SK-N-SH treated with all-trans-retinoic acid at 6 μM for 48 hours (cell line): ENCODE data around the gene SH3RF1.

Source experiments
- ATAC-seq: fragments of 200-7000 bp; cut with Tn5 transposase; 3 replicates; pipeline ENCODE4 v1.9.1; 2020; ENCODE audit warnings: mild to moderate bottlenecking, moderate library complexity
- BACH2 ChIP-seq: fragments of 250-450 bp; sonication (Bioruptor Pico); IDR thresholded peaks from 2 replicates; pipeline ENCODE4 v1.9.0; 2021; ENCODE audit warnings: mild to moderate bottlenecking, borderline replicate concordance
- CSDC2 ChIP-seq: fragments of 250-450 bp; sonication (Bioruptor Pico); IDR thresholded peaks from 2 replicates; pipeline ENCODE4 v1.5.0; 2020; ENCODE audit warnings: mild to moderate bottlenecking, moderate library complexity
- ESRRG ChIP-seq: fragments of 250-450 bp; sonication (Bioruptor Pico); IDR thresholded peaks from 2 replicates; pipeline ENCODE4 v1.6.1; 2021; ENCODE audit warnings: mild to moderate bottlenecking
- ISL1 ChIP-seq: fragments of 250-450 bp; sonication (Bioruptor Pico); IDR thresholded peaks from 2 replicates; pipeline ENCODE4 v2.1.2; 2022; ENCODE audit warnings: mild to moderate bottlenecking, moderate library complexity
- PPARA ChIP-seq: fragments of 250-450 bp; sonication (Bioruptor Pico); IDR thresholded peaks from 2 replicates; pipeline ENCODE4 v1.5.0; 2020; ENCODE audit warnings: mild to moderate bottlenecking, borderline replicate concordance
- RARB ChIP-seq: fragments of 250-450 bp; sonication (Bioruptor Pico); IDR thresholded peaks from 2 replicates; pipeline ENCODE4 v1.8.0; 2021; ENCODE audit warnings: mild to moderate bottlenecking, moderate library complexity
- SNAI2 ChIP-seq: fragments of 250-450 bp; sonication (Bioruptor Pico); IDR thresholded peaks from 2 replicates; pipeline ENCODE4 v1.5.0; 2020; ENCODE audit warnings: mild to moderate bottlenecking, moderate library complexity
- TCF4 ChIP-seq: fragments of 250-450 bp; sonication (Bioruptor Pico); IDR thresholded peaks from 2 replicates; pipeline ENCODE4 v1.8.0; 2021; ENCODE audit warnings: mild to moderate bottlenecking, moderate library complexity, borderline replicate concordance
- TOX ChIP-seq: fragments of 250-450 bp; sonication (Bioruptor Pico); IDR thresholded peaks from 2 replicates; pipeline ENCODE4 v1.8.0; 2021; ENCODE audit warnings: mild to moderate bottlenecking, moderate library complexity, borderline replicate concordance
- ZFP3 ChIP-seq: fragments of 250-450 bp; sonication (Bioruptor Pico); IDR thresholded peaks from 2 replicates; pipeline ENCODE4 v1.5.0; 2020; ENCODE audit warnings: mild to moderate bottlenecking, moderate library complexity
- ZFP30 ChIP-seq: fragments of 450-650 bp; formaldehyde crosslinking; IDR thresholded peaks from 2 replicates; pipeline ENCODE4 v1.5.0; 2022; ENCODE audit warnings: mild to moderate bottlenecking, moderate library complexity
- ZNF565 ChIP-seq: fragments of 450-650 bp; formaldehyde crosslinking; conservative IDR thresholded peaks from 2 replicates; pipeline ENCODE4 v1.5.0; 2020; ENCODE audit warnings: low read depth, mild to moderate bottlenecking, moderate library complexity
- ZNF70 ChIP-seq: fragments of 450-650 bp; formaldehyde crosslinking; IDR thresholded peaks from 2 replicates; pipeline ENCODE4 v1.5.0; 2020; ENCODE audit warnings: mild to moderate bottlenecking, moderate library complexity
- ZNF8 ChIP-seq: fragments of 450-650 bp; formaldehyde crosslinking; IDR thresholded peaks from 2 replicates; pipeline ENCODE4 v1.5.0; 2020; ENCODE audit warnings: mild to moderate bottlenecking, moderate library complexity
- TF ChIP-seq, protein P1 (sequence below): fragments of 250-450 bp; sonication (Bioruptor Pico); IDR thresholded peaks from 2 replicates; pipeline ENCODE4 v1.5.1; 2020; ENCODE audit warnings: low read depth, mild to moderate bottlenecking, moderate library complexity
- TF ChIP-seq, protein P2 (sequence below): fragments of 250-450 bp; sonication (Bioruptor Pico); IDR thresholded peaks from 2 replicates; pipeline ENCODE4 v1.8.0; 2020; ENCODE audit warnings: mild to moderate bottlenecking, moderate library complexity, borderline replicate concordance
- TF ChIP-seq, protein P3 (sequence below): fragments of 250-450 bp; sonication (Bioruptor Pico); IDR thresholded peaks from 2 replicates; pipeline ENCODE4 v1.5.1; 2021; ENCODE audit warnings: mild to moderate bottlenecking, moderate library complexity
- TF ChIP-seq, protein P4 (sequence below): fragments of 250-450 bp; sonication (Bioruptor Pico); IDR thresholded peaks from 2 replicates; pipeline ENCODE4 v1.8.0; 2021; ENCODE audit warnings: low read depth, mild to moderate bottlenecking, moderate library complexity, borderline replicate concordance

Gene SH3RF1

DNA sequence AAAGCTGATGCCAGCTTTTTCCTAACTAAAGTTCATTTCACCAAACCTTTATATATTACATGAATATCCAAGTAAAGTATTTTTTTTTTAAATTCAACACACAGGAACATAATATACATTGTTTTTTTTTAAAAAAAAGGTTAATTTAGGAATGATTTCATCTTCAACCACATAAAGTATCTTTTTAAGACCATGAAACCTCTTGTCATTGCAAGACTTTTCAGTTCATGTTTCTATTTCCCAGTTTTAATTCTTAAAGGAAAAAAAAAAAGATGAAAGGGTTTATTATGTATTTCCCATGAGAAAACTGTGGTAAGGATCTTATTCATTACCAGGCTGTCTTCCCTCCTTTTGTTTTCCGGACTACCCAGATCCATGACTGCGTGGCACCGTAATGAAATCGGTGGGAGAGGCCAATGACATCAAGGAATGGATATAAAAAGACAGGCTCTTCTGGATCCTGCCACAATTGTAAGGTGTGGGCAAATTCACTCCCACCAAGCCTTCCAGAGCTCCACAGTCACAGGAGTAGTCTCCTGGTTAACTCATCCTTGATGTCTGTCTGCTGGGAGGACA lies 176.0 kb downstream of the SH3RF1 start:
- no peak for TF ChIP-seq BACH2 (CRISPR knock-in tag)
- no peak for ATAC-seq

DNA sequence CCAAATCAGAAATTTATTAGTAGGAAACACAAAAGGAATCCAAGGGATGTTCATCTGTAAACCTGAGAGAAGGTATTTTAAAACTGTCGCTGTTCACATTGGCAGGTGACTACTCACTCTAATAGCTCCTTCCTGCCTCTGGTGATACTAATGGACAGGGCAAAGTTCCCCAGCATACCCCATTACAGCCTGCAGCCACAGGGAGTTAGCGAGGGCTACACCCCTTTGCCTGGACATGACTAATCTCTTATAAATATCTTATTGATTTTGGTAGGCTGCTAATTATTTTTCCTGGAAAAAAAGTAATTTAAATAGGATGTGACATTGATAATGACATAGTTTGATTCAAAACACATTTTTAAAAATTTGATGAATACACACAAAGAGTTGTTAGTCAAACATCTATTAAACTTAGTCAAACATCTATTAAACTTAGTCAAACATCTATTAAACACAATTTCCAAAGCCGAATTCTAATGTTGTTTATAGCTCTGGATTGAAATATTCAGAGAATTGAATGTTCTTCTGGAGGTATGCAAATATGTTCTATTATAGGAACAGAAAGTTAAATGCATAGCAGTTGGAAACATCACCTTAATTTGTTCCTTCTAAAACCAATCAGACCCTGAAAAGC lies 177.8 kb downstream of the SH3RF1 start:
- ATAC-seq: no peak
- TF ChIP-seq, protein P1, sequence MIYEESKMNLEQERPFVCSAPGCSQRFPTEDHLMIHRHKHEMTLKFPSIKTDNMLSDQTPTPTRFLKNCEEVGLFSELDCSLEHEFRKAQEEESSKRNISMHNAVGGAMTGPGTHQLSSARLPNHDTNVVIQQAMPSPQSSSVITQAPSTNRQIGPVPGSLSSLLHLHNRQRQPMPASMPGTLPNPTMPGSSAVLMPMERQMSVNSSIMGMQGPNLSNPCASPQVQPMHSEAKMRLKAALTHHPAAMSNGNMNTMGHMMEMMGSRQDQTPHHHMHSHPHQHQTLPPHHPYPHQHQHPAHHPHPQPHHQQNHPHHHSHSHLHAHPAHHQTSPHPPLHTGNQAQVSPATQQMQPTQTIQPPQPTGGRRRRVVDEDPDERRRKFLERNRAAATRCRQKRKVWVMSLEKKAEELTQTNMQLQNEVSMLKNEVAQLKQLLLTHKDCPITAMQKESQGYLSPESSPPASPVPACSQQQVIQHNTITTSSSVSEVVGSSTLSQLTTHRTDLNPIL (CRISPR knock-in tag): no peak
- TF ChIP-seq SNAI2 (CRISPR knock-in tag): no peak
- TF ChIP-seq ZFP3: no peak

DNA sequence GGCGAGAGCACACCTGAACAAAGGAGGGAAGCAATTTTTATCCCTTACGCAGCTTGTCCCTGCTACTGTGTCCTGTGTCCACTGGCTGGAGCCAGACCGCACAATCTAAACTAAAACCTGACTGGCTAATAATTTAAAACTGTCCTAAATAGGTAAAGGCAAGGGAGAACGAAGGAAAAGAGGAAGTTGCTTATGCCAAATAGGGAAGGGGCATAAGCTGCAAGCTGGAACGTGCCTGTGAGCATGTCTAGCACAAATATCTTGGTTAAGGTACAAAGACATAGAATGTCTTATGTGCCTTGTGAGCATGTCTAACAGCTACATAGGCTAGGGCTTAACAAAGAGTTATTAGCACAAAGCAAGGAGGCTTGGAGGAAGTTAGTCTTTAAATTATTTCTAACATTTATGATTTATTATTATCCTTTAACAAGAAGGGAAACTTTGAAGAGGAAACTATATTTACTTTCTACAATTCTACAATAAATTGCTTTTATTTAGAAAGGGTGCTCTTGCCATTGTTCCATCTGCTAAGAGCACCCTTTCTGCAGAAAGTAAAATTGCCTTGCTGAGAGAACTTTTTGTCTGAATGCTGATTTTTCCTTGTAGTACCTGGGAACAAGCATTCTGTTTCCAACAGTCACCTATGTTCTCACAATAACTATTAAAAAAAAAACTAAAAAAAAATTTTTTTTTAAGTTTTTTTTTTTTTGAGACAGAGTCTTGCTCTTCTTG lies 180.1 kb downstream of the SH3RF1 start:
- ATAC-seq: no peak
- TF ChIP-seq, protein P2, sequence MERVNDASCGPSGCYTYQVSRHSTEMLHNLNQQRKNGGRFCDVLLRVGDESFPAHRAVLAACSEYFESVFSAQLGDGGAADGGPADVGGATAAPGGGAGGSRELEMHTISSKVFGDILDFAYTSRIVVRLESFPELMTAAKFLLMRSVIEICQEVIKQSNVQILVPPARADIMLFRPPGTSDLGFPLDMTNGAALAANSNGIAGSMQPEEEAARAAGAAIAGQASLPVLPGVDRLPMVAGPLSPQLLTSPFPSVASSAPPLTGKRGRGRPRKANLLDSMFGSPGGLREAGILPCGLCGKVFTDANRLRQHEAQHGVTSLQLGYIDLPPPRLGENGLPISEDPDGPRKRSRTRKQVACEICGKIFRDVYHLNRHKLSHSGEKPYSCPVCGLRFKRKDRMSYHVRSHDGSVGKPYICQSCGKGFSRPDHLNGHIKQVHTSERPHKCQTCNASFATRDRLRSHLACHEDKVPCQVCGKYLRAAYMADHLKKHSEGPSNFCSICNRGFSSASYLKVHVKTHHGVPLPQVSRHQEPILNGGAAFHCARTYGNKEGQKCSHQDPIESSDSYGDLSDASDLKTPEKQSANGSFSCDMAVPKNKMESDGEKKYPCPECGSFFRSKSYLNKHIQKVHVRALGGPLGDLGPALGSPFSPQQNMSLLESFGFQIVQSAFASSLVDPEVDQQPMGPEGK: no peak
- TF ChIP-seq, protein P3, sequence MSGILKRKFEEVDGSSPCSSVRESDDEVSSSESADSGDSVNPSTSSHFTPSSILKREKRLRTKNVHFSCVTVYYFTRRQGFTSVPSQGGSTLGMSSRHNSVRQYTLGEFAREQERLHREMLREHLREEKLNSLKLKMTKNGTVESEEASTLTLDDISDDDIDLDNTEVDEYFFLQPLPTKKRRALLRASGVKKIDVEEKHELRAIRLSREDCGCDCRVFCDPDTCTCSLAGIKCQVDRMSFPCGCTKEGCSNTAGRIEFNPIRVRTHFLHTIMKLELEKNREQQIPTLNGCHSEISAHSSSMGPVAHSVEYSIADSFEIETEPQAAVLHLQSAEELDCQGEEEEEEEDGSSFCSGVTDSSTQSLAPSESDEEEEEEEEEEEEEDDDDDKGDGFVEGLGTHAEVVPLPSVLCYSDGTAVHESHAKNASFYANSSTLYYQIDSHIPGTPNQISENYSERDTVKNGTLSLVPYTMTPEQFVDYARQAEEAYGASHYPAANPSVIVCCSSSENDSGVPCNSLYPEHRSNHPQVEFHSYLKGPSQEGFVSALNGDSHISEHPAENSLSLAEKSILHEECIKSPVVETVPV (CRISPR knock-in tag): no peak
- TF ChIP-seq SNAI2 (CRISPR knock-in tag) (no peak), PPARA (CRISPR knock-in tag) (no peak), ZFP3 (no peak), ZNF565 (CRISPR knock-in tag) (no peak), TOX (CRISPR knock-in tag) (no peak), ZNF8 (CRISPR knock-in tag) (no peak), RARB (CRISPR knock-in tag) (no peak)

DNA sequence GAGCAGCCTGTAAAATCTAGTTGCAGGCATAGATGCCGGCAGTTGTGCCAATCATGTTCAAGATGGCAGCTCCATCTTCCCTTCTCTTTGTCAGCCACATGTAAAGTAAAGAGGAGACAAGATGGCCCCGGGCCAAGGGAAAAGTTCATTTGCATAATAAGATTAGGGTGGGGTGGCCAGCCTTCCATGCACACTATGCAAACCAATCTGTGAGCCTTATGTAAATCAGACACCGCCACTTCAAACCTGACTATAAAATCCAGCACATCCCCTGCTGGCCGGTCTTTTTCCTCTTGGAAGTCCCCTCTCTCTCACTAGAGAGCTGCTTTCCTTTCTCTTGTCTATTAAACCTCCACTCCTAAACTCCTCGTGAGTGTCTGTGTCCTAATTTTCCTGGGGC lies 181.8 kb downstream of the SH3RF1 start:
- TF ChIP-seq PPARA (CRISPR knock-in tag) (no peak), RARB (CRISPR knock-in tag) (no peak), ESRRG (CRISPR knock-in tag) (no peak), TCF4 (CRISPR knock-in tag) (no peak), ZNF70 (no peak), SNAI2 (CRISPR knock-in tag) (no peak), ZFP30 (CRISPR knock-in tag) (no peak), ZNF565 (CRISPR knock-in tag) (no peak), ZNF8 (CRISPR knock-in tag) (no peak), TOX (CRISPR knock-in tag) (no peak), CSDC2 (no peak), ISL1 (no peak)
- TF ChIP-seq, protein P3 (CRISPR knock-in tag): no peak
- TF ChIP-seq, protein P4, sequence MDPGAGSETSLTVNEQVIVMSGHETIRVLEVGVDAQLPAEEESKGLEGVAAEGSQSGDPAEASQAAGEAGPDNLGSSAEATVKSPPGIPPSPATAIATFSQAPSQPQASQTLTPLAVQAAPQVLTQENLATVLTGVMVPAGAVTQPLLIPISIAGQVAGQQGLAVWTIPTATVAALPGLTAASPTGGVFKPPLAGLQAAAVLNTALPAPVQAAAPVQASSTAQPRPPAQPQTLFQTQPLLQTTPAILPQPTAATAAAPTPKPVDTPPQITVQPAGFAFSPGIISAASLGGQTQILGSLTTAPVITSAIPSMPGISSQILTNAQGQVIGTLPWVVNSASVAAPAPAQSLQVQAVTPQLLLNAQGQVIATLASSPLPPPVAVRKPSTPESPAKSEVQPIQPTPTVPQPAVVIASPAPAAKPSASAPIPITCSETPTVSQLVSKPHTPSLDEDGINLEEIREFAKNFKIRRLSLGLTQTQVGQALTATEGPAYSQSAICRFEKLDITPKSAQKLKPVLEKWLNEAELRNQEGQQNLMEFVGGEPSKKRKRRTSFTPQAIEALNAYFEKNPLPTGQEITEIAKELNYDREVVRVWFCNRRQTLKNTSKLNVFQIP: no peak
- TF ChIP-seq, protein P1 (CRISPR knock-in tag): no peak
- no peak for ATAC-seq
